NT2/D1 (cell line): ENCODE results near the gene CD53.
A peak's percentile ranks its signal among the peaks of the same experiment; 100 is the strongest.
"Not testable (repeated sequence)": the region's sequence is repeated elsewhere in the genome, so short reads cannot be mapped to it uniquely, and the experiment has no call there.

Experiments
- DNase-seq: peaks from one replicate; pipeline ENCODE4 v3.0.0-alpha.2; 2011; ENCODE audit warnings: low read depth, low spot score
- H3K27me3 ChIP-seq: 2 replicates; pipeline ENCODE4 v1.6.0; 2011; ENCODE audit warnings: mild to moderate bottlenecking; ENCODE audit not compliant: insufficient read length, insufficient read depth
- H3K36me3 ChIP-seq: 2 replicates; pipeline ENCODE4 v1.6.1; 2011; ENCODE audit warnings: mild to moderate bottlenecking, low read length, mixed read lengths; ENCODE audit not compliant: insufficient read depth, insufficient read length
- H3K4me1 ChIP-seq: 2 replicates; pipeline ENCODE4 v1.5.1; 2011; ENCODE audit not compliant: insufficient read depth, insufficient read length
- H3K4me3 ChIP-seq: 2 replicates; pipeline ENCODE4 v1.5.1; 2011; ENCODE audit warnings: low read depth; ENCODE audit not compliant: insufficient read length
- H3K9ac ChIP-seq: 2 replicates; pipeline ENCODE4 v1.6.0; 2011; ENCODE audit warnings: low read depth; ENCODE audit not compliant: insufficient read length
- H3K9me3 ChIP-seq: 2 replicates; pipeline ENCODE4 v1.5.1; 2011; ENCODE audit warnings: mild to moderate bottlenecking, low read length; ENCODE audit not compliant: insufficient read depth
- SUZ12 ChIP-seq: IDR thresholded peaks from 2 replicates; pipeline ENCODE4 v1.6.1; 2011; ENCODE audit not compliant: insufficient read length, insufficient read depth; ENCODE audit errors: extremely low read depth
- YY1 ChIP-seq: IDR thresholded peaks from 2 replicates; pipeline ENCODE4 v1.6.1; 2011; ENCODE audit not compliant: insufficient read length, insufficient read depth
- ZNF274 ChIP-seq: IDR thresholded peaks from 2 replicates; pipeline ENCODE4 v1.6.1; 2011; ENCODE audit warnings: mild to moderate bottlenecking, low read depth, low read length

The CD53 gene

GRCh38 chr1:110872745-110873720, at the start of gene CD53:
TSS of gene CD53 (plus strand) at chr1:110873148. CDS start at chr1:110891409, 18,261 bp downstream.
- TF ChIP-seq SUZ12, result no peak
- TF ChIP-seq ZNF274, result no peak
- no peak for TF ChIP-seq YY1
- H3K9ac ChIP-seq, result no peak within 1 kb of the TSS
- no peaks in the 10 kb centered on the region for H3K27me3 ChIP-seq
- no peak within 1 kb of the TSS for H3K4me3 ChIP-seq
- DNase-seq, result no peak
- no peaks in the 10 kb centered on the region for H3K36me3 ChIP-seq
- no peaks in the 10 kb centered on the region for H3K4me1 ChIP-seq
- H3K9me3 ChIP-seq, result no peaks in the 10 kb centered on the region

- DNase-seq, result no peak
- H3K4me1 ChIP-seq, result no peaks in the 10 kb centered on the region
- H3K9me3 ChIP-seq, result no peaks in the 10 kb centered on the region
- H3K27me3 ChIP-seq, result no peaks in the 10 kb centered on the region
- H3K4me3 ChIP-seq, result no peak overlapping the region
- no peak overlapping the region for H3K9ac ChIP-seq
- TF ChIP-seq YY1 (no peak), ZNF274 (no peak), SUZ12 (no peak)
- no peaks in the 10 kb centered on the region for H3K36me3 ChIP-seq
Observed at GRCh38 chr1:110824192-110824591, 48.8 kb upstream of the CD53 start.

GRCh38 chr1:110829955-110830553, 42.9 kb upstream of the CD53 start:
- H3K4me3 ChIP-seq, result no peak overlapping the region
- no peak for TF ChIP-seq SUZ12
- TF ChIP-seq YY1, result no peak
- no peak for TF ChIP-seq ZNF274
- no peak overlapping the region for H3K9ac ChIP-seq

GRCh38 chr1:110833779-110834178, 39.2 kb upstream of the CD53 start:
- H3K9me3 ChIP-seq, H3K27me3 ChIP-seq, H3K9ac ChIP-seq, H3K4me3 ChIP-seq, H3K36me3 ChIP-seq, H3K4me1 ChIP-seq, DNase-seq: not testable (repeated sequence)

More at GRCh38 chr1:110829955-110830553, 42.9 kb upstream of the CD53 start:
- DNase-seq, result peak; percentile 51
- H3K4me1 ChIP-seq, result no peaks in the 10 kb centered on the region
- H3K27me3 ChIP-seq, result no peaks in the 10 kb centered on the region
- no peaks in the 10 kb centered on the region for H3K36me3 ChIP-seq
- no peaks in the 10 kb centered on the region for H3K9me3 ChIP-seq

GRCh38 chr1:110846861-110847260, 26.1 kb upstream of the CD53 start:
- Histone ChIP-seq H3K27me3 (no peaks in the 10 kb centered on the region), H3K9me3 (no peaks in the 10 kb centered on the region), H3K4me1 (no peaks in the 10 kb centered on the region), H3K36me3 (no peaks in the 10 kb centered on the region), H3K4me3 (no peak overlapping the region), H3K9ac (no peak overlapping the region)
- no peak for DNase-seq
- TF ChIP-seq ZNF274, result no peak
- TF ChIP-seq SUZ12, result no peak
- no peak for TF ChIP-seq YY1

GRCh38 chr1:110850145-110850544, 22.8 kb upstream of the CD53 start:
- H3K27me3 ChIP-seq, result no peaks in the 10 kb centered on the region
- TF ChIP-seq SUZ12 (no peak), ZNF274 (no peak), YY1 (no peak)
- no peaks in the 10 kb centered on the region for H3K36me3 ChIP-seq
- no peaks in the 10 kb centered on the region for H3K9me3 ChIP-seq
- no peak overlapping the region for H3K4me3 ChIP-seq
- H3K9ac ChIP-seq, result no peak overlapping the region
- H3K4me1 ChIP-seq, result no peaks in the 10 kb centered on the region
- DNase-seq, result no peak

GRCh38 chr1:110850627-110851026, 22.3 kb upstream of the CD53 start:
- H3K36me3 ChIP-seq, result no peaks in the 10 kb centered on the region
- H3K4me3 ChIP-seq, result no peak overlapping the region
- no peak overlapping the region for H3K9ac ChIP-seq
- DNase-seq, result no peak
- H3K27me3 ChIP-seq, result no peaks in the 10 kb centered on the region
- no peak for TF ChIP-seq SUZ12
- TF ChIP-seq YY1, result no peak
- no peak for TF ChIP-seq ZNF274
- no peaks in the 10 kb centered on the region for H3K4me1 ChIP-seq
- H3K9me3 ChIP-seq, result no peaks in the 10 kb centered on the region
